Measurements from ENCODE around the gene NHLRC1.
"Not testable (repeated sequence)": the region's sequence is repeated elsewhere in the genome, so short reads cannot be mapped to it uniquely, and the experiment has no call there.

Gene NHLRC1

DNA sequence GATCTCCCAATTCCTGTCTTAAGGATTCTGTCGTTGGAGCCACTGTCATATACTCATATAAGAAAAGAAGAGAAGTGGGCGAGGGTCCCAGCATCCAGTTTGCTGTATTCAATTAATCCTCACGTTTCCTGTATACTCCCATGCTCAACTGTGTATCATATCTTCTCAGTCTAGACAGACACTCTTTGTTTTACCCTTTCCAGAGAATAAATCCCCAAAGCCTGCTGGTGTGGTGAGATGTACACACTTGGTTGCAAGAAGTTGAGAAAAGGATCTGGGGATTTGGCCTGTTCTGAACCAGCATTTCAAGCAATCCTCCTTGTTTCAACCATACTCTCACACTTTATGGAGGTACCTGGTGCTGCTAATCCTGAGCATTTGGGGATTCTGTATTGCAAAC lies 29.3 kb upstream of the NHLRC1 start:
- Histone ChIP-seq H3K4me2 (ENCODE audit: low read length) (no peak overlapping the region), H3K9ac (ENCODE audit: low read length) (no peak overlapping the region), H4K20me1 (ENCODE audit: insufficient read depth, low read length) (no peaks in the 10 kb centered on the region), H2AFZ (ENCODE audit: low read length) (no peak overlapping the region), H3K27ac (ENCODE audit: low read depth, low read length, poor library complexity, severe bottlenecking) (no peak overlapping the region), H3K4me1 (ENCODE audit: insufficient read depth, low read length, severe bottlenecking) (peaks cover 25% of the 10 kb centered on the region), H3K36me3 (ENCODE audit: insufficient read depth, low read length) (peaks cover 18% of the 10 kb centered on the region; the same call in 1 of the 2 replicates), H3K79me2 (ENCODE audit: insufficient read depth, low read length) (no peaks in the 10 kb centered on the region), H3K27me3 (ENCODE audit: insufficient read depth, low read length) (no peaks in the 10 kb centered on the region), H3K4me3 (ENCODE audit: low read depth, low read length, poor library complexity, severe bottlenecking) (no peak overlapping the region), H3K9me3 (ENCODE audit: low read length) (no peaks in the 10 kb centered on the region), H3K9me2 (ENCODE audit: low read depth, low read length) (no peaks in the 10 kb centered on the region), H3F3A (ENCODE audit: insufficient read depth, low read length) (no peaks in the 10 kb centered on the region)
- no peak for TF ChIP-seq CTCF (IDR thresholded peaks at IDR 0.05; ENCODE audit: low read length)
- TF ChIP-seq EZH2 (IDR thresholded peaks at IDR 0.05; ENCODE audit: borderline replicate concordance, low read length): no peak

DNA sequence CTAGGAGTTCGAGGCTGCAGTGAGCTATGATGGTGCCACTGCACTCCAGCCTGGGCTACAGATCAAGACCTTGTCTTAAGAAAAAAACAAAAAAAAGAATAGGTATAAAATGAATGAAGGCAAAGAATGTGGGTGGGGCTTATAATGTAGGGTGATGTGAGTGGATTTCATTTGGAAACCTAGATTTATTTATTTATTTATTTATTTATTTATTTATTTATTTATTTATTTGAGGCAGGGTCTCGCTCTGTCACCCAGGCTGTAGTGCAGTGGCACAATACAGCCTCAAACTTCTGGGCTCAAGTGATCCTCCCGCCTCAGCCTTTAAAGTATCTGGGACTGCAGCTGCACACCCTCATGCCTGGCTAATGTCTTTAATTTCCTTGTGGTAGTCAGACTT lies 28.9 kb upstream of the NHLRC1 start:
- not testable (repeated sequence) for H2AFZ ChIP-seq (ENCODE audit: low read length); H3K4me2 ChIP-seq (ENCODE audit: low read length); H3K27me3 ChIP-seq (ENCODE audit: insufficient read depth, low read length); H3K79me2 ChIP-seq (ENCODE audit: insufficient read depth, low read length); H3K4me3 ChIP-seq (ENCODE audit: low read depth, low read length, poor library complexity, severe bottlenecking); H3K9ac ChIP-seq (ENCODE audit: low read length); H3K9me2 ChIP-seq (ENCODE audit: low read depth, low read length); H3K9me3 ChIP-seq (ENCODE audit: low read length); H3F3A ChIP-seq (ENCODE audit: insufficient read depth, low read length); H4K20me1 ChIP-seq (ENCODE audit: insufficient read depth, low read length); H3K27ac ChIP-seq (ENCODE audit: low read depth, low read length, poor library complexity, severe bottlenecking)
- Histone ChIP-seq H3K4me1 (ENCODE audit: insufficient read depth, low read length, severe bottlenecking) (peaks cover 24% of the 10 kb centered on the region), H3K36me3 (ENCODE audit: insufficient read depth, low read length) (peaks cover 18% of the 10 kb centered on the region; the same call in 1 of the 2 replicates)

GRCh38 chr6:18148304-18149025 lies 26.0 kb upstream of the NHLRC1 start:
- no peaks in the 10 kb centered on the region for H4K20me1 ChIP-seq (ENCODE audit: insufficient read depth, low read length)
- no peaks in the 10 kb centered on the region for H3F3A ChIP-seq (ENCODE audit: insufficient read depth, low read length)
- no peak overlapping the region for H3K4me2 ChIP-seq (ENCODE audit: low read length)
- no peak overlapping the region for H3K9ac ChIP-seq (ENCODE audit: low read length)
- H3K36me3 ChIP-seq (ENCODE audit: insufficient read depth, low read length): peaks cover 28% of the 10 kb centered on the region; the same call in 1 of the 2 replicates
- no peaks in the 10 kb centered on the region for H3K27me3 ChIP-seq (ENCODE audit: insufficient read depth, low read length)
- H3K4me3 ChIP-seq (ENCODE audit: low read depth, low read length, poor library complexity, severe bottlenecking): no peak overlapping the region
- no peak overlapping the region for H2AFZ ChIP-seq (ENCODE audit: low read length)
- no peaks in the 10 kb centered on the region for H3K9me3 ChIP-seq (ENCODE audit: low read length)
- TF ChIP-seq CTCF (IDR thresholded peaks at IDR 0.05; ENCODE audit: low read length) (no peak), EZH2 (IDR thresholded peaks at IDR 0.05; ENCODE audit: borderline replicate concordance, low read length) (no peak)
- no peaks in the 10 kb centered on the region for H3K9me2 ChIP-seq (ENCODE audit: low read depth, low read length)
- peaks cover 9% of the 10 kb centered on the region for H3K4me1 ChIP-seq (ENCODE audit: insufficient read depth, low read length, severe bottlenecking)
- H3K79me2 ChIP-seq (ENCODE audit: insufficient read depth, low read length): no peaks in the 10 kb centered on the region
- no peak overlapping the region for H3K27ac ChIP-seq (ENCODE audit: low read depth, low read length, poor library complexity, severe bottlenecking)

- Histone ChIP-seq H3K9me2 (ENCODE audit: low read depth, low read length) (no peaks in the 10 kb centered on the region), H3K9me3 (ENCODE audit: low read length) (no peaks in the 10 kb centered on the region), H3K27ac (ENCODE audit: low read depth, low read length, poor library complexity, severe bottlenecking) (no peak overlapping the region), H3K4me1 (ENCODE audit: insufficient read depth, low read length, severe bottlenecking) (peaks cover under 1% of the 10 kb centered on the region), H3K9ac (ENCODE audit: low read length) (no peak overlapping the region), H3K4me3 (ENCODE audit: low read depth, low read length, poor library complexity, severe bottlenecking) (no peak overlapping the region), H3K36me3 (ENCODE audit: insufficient read depth, low read length) (peaks cover 37% of the 10 kb centered on the region), H3K27me3 (ENCODE audit: insufficient read depth, low read length) (no peaks in the 10 kb centered on the region), H3K79me2 (ENCODE audit: insufficient read depth, low read length) (no peaks in the 10 kb centered on the region), H4K20me1 (ENCODE audit: insufficient read depth, low read length) (no peaks in the 10 kb centered on the region), H3F3A (ENCODE audit: insufficient read depth, low read length) (no peaks in the 10 kb centered on the region), H3K4me2 (ENCODE audit: low read length) (no peak overlapping the region), H2AFZ (ENCODE audit: low read length) (no peak overlapping the region)
- TF ChIP-seq EZH2 (IDR thresholded peaks at IDR 0.05; ENCODE audit: borderline replicate concordance, low read length) (no peak), CTCF (IDR thresholded peaks at IDR 0.05; ENCODE audit: low read length) (no peak)
Observed at GRCh38 chr6:18147616-18148015, 25.1 kb upstream of the NHLRC1 start.

Measured in OCI-LY1 (cell line).